ENCODE results near the gene NDUFS2.

NDUFS2 gene

DNA sequence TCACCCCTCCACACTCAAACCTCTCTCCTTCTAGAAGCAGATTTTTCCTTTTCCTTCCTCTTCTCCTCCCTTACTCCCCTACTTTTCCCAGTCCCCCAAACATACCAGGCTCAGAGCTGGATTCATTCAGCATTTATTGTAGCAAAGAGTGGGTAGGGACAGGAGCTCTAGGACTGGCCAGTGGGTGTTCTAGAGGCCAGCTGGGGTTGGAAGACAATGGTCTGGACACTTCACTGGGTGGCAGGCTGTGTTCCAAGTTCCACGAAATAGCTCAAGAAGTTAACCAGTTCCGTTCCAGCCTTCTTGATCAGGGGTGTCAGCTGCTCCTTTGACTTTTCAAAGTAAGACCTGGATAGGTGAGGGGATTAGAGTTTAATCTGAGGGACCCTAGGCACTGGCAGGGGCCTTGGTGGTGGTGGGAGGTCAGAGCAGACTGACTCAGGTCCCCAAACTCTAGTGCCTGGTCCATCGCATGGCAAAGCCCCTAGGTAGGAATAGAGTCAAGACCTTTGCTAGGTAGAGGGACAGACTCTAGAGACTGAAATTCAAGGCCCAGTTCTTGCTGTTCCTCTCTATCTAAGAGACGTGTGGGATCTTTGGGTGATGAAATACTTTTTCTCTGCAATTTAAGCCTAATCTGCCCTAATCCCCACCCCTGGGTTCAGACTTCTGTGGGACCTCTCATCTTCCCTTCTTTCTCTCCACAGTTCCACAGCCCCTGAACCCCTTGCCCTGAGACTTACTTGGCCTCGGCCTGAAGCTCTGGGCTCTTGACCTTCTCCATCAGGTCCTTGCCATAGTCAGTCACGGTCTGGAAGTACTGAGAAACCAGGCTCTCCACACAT is 20.2 kb downstream of the NDUFS2 start:
- TF ChIP-seq ZFX (IDR thresholded peaks at IDR 0.05; ENCODE audit: borderline replicate concordance): no peak
- TF ChIP-seq, protein P1, sequence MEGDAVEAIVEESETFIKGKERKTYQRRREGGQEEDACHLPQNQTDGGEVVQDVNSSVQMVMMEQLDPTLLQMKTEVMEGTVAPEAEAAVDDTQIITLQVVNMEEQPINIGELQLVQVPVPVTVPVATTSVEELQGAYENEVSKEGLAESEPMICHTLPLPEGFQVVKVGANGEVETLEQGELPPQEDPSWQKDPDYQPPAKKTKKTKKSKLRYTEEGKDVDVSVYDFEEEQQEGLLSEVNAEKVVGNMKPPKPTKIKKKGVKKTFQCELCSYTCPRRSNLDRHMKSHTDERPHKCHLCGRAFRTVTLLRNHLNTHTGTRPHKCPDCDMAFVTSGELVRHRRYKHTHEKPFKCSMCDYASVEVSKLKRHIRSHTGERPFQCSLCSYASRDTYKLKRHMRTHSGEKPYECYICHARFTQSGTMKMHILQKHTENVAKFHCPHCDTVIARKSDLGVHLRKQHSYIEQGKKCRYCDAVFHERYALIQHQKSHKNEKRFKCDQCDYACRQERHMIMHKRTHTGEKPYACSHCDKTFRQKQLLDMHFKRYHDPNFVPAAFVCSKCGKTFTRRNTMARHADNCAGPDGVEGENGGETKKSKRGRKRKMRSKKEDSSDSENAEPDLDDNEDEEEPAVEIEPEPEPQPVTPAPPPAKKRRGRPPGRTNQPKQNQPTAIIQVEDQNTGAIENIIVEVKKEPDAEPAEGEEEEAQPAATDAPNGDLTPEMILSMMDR (IDR thresholded peaks at IDR 0.05): no peak
- no peak overlapping the region for H3K27ac ChIP-seq

DNA sequence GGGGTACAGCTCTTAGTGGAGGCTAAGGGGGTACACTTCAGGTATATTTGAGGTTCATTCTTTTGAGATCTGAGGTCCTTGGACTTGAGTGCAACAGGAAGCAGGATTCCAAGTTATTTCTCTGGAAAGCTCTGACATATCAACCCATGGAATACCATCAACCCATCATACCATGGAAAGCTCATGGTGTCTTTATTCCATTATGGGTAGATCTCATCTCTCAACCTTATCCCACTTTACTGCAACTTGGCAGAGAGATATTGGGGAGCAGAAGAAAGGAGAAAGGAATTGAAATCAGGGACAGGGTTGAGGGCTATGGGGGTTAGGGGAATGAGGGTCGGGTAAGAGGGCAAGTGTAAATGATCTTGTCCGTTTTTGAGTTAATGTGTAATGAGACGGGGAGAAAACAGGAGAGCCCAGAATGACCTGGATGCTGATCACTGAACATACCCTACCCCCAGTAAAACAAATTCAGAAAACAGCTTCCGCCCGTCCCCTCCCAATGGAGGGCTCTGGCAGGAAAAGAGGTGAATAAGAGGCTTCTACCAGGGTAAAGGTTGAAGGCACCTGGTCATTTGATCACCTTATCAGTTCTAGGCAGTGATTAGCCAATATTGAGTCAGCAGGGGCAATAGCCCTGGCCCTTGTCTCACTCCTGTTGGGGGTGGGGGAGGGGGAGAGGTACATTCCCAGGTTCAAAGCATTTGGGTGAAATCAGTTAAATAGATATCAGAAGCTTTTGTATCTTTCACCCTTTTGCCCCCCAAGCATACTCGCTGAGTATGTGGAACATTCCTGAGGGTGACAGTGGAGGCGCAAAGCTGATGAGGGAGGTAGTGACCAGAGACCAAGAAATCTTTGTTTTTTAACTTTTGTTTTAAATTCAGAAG is 21.9 kb downstream of the NDUFS2 start:
- no peak overlapping the region for H3K27ac ChIP-seq
- no peak for TF ChIP-seq ZFX (IDR thresholded peaks at IDR 0.05; ENCODE audit: borderline replicate concordance)
- TF ChIP-seq, protein P1 (IDR thresholded peaks at IDR 0.05): no peak

DNA sequence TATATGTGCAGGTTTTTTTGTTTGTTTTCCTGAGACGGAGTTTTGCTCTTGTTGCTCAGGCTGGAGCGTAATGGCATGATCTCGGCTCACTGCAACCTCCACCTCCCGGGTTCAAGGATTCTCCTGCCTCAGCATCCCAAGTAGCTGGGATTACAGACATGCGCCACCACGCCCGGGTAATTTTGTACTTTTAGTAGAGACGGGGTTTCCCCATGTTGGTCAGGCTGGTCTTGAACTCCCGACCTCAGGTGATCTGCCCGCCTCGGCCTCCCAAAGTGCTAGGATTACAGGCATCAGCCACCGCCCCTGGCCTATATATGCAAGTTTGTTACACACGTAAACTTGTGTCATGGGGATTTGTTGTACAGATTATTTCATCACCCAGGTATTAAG is 22.5 kb downstream of the NDUFS2 start:
- peak overlapping the region; percentile 84; the same call in 1 of the 2 replicates for H3K27ac ChIP-seq

DNA sequence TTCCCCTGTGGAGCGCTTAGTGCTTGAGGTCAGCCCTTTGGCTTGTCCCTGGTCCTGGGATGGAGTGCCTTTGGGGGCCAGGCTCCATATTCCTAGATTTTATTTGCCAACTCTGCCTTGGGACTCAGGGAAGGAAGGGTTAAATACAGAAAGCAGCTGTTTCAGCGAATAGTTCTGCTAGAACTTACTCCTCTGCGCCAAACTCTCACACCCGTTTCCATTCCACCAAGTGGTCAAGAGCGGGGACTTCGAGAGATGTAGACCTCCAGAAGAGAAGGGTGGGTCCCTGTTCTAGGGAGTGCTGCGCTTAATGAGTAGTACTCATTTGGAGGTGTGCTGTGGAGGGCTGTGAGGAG is 23.0 kb downstream of the NDUFS2 start:
- peak overlapping the region; percentile 84 for H3K27ac ChIP-seq
- TF ChIP-seq ZFX (IDR thresholded peaks at IDR 0.05; ENCODE audit: borderline replicate concordance): no peak
- TF ChIP-seq, protein P1 (IDR thresholded peaks at IDR 0.05): no peak

DNA sequence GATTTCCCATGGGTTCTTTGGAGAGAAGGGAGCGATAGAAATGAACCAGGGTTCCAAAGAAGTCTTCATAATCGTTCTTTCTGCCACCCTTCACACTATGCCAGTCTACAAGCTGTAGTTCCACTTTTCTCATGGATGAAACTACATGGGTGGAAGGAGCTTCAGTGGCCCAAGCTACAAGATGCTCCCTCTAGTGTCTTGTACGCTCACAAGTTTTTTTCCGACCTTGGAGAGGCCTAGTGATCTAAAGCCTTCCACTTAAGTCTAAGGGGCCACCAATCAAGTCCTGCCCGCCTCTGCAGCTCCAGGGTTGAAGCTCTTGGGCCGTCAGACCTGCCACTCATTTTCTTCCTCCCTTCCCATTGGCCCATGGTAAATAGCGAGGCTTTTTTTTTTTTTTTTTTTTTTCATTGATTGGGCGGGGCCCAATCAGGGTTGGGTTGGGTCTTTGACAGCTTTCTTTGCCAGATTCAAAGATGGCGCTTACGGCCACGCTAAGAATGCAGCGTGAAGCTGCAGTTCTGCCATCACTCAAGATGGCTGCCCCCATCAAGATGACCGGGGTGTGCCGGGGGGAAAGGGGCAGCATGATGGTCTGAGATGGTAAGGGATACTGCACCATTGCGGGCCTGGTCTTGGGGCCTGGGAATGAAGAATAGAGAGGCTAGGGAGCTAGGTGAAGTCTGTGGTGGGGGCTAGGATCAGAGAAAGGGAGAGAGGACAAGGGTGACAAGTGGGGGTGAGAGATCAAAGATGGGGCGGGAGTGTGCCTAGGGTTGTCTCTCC is 23.6 kb downstream of the NDUFS2 start, which contains the start of gene TOMM40L:
TSS of gene TOMM40L (plus strand) at position 527 of the 786 bp plus-strand sequence. CDS start 430 bp downstream, outside the sequence.
- TF ChIP-seq, protein P1 (IDR thresholded peaks at IDR 0.05): peak; percentile 90
- TF ChIP-seq ZFX (IDR thresholded peaks at IDR 0.05; ENCODE audit: borderline replicate concordance): no peak
- peak within 1 kb of the TSS; percentile 84 for H3K27ac ChIP-seq

DNA sequence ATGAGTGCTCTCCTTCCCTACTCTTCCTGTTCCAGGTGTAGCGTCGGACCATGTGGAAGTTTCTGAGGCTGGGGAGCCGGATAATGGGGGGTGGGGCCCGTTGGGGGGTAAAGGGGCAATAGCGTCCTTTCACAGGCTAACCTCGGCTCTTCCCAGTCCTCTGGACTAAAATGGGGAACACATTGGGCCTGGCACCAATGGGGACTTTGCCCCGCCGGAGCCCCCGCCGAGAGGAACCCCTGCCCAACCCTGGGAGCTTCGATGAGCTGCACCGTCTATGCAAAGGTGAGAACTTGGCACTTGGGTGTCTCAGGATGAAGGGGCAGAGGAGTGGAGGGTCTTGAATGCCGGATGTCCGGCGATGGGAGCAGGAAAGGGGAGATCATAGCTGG is 24.1 kb downstream of the NDUFS2 start:
- peak overlapping the region; percentile 84 for H3K27ac ChIP-seq
- TF ChIP-seq, protein P1 (IDR thresholded peaks at IDR 0.05): no peak
- TF ChIP-seq ZFX (IDR thresholded peaks at IDR 0.05; ENCODE audit: borderline replicate concordance): no peak

DNA sequence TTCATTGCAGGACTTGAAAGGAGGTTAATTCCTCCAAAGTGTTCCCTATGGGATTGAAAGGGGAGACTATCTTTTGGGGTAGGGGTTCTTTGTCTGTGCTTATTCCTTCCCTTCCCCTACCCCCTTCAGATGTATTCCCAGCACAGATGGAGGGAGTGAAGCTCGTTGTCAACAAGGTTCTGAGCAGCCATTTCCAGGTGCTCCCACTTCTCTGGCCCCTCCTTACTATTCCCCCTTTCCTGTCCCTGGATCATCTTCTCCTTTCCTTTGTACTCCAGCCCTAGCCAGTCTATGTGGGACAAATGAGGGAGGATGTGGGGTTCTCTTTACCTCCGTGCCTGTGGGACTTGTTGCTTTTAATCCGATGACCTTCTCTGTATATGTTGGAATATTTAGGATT is 24.6 kb downstream of the NDUFS2 start:
- H3K27ac ChIP-seq: peak overlapping the region; percentile 84
- no peak for TF ChIP-seq ZFX (IDR thresholded peaks at IDR 0.05; ENCODE audit: borderline replicate concordance)
- TF ChIP-seq, protein P1 (IDR thresholded peaks at IDR 0.05): no peak
